MG63 (cell line): ENCODE results near the gene FER1L5. TPM values are rescaled to one million over a fixed set of nuclear protein-coding genes. Genes with fewer than 3 reads are reported as not detected.
"Not testable (repeated sequence)": the region's sequence is repeated elsewhere in the genome, so short reads cannot be mapped to it uniquely, and the experiment has no call there.

Source experiments
- DNase-seq: peaks from one replicate; pipeline ENCODE4 v3.0.0-alpha.2; 2020
- H3K27me3 ChIP-seq: fragments of 250-450 bp; sonication (Bioruptor Pico); 2 replicates; pipeline ENCODE4 v1.5.1; 2020; ENCODE audit warnings: mild to moderate bottlenecking, moderate library complexity
- H3K36me3 ChIP-seq: fragments of 250-450 bp; sonication (Bioruptor Pico); 2 replicates; pipeline ENCODE4 v1.5.1; 2020; ENCODE audit warnings: mild to moderate bottlenecking, moderate library complexity
- H3K4me3 ChIP-seq: fragments of 250-450 bp; sonication (Bioruptor Pico); 2 replicates; pipeline ENCODE4 v1.5.1; 2020; ENCODE audit warnings: mild to moderate bottlenecking, moderate library complexity
- H3K9me3 ChIP-seq: fragments of 250-450 bp; sonication (Bioruptor Pico); 2 replicates; pipeline ENCODE4 v1.5.1; 2020; ENCODE audit warnings: mild to moderate bottlenecking, moderate library complexity
- total RNA-seq: library from RNA; depleted of rRNA; stranded (reverse); fragments of >200 nt; shearing (Covaris generic); gene quantifications from 2 replicates; pipeline ENCODE4 v1.2.3, GENCODE V29; 2014; ENCODE audit warnings: low replicate concordance

FER1L5 gene
- total RNA-seq, 1 experiment from 2014 or later: not detected

DNA sequence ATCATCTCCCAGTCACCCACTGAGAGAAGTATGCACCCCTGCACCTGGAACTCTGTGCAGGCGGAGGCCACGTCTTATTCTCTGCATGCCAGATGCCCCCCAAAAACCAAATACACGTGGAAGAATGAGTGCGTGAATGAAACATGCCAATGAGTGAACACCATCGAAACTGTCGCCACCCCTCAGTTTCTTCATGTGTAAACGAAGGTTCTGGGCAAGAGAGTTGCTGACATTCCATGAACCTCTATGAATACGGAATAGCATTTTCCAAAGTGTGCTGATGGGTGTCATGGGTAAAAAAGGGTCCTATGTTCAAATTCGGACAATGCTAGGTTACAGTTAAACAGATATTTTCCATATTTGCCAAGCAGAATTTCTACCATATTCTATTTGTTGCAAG is 19.8 kb downstream of the FER1L5 start:
- Histone ChIP-seq H3K27me3 (no peaks in the 10 kb centered on the region), H3K9me3 (peaks cover 4% of the 10 kb centered on the region; the same call in 1 of the 2 replicates), H3K36me3 (no peaks in the 10 kb centered on the region), H3K4me3 (no peak overlapping the region)
- DNase-seq: no peak

DNA sequence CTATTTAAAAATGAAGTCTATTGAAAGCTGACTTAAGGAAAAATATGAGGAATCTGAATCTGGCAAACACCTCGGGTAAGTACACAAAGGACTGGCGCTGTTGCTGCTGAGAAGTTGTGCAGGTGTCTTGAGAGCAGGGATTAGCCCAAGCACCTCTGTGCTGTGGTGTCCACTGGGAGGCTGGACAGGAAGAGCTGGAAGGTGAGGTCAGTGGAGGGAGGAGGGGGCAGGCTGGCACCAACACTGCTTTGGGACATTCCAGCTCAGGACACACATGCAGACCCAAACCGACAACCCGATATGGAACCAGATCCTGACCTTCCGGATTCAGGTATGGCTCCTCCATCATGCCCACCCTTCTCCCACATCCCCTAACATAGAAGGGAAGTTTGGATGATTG is 20.6 kb downstream of the FER1L5 start:
- Histone ChIP-seq H3K36me3 (no peaks in the 10 kb centered on the region), H3K27me3 (no peaks in the 10 kb centered on the region), H3K9me3 (peaks cover 4% of the 10 kb centered on the region; the same call in 1 of the 2 replicates), H3K4me3 (no peak overlapping the region)
- DNase-seq: no peak

DNA sequence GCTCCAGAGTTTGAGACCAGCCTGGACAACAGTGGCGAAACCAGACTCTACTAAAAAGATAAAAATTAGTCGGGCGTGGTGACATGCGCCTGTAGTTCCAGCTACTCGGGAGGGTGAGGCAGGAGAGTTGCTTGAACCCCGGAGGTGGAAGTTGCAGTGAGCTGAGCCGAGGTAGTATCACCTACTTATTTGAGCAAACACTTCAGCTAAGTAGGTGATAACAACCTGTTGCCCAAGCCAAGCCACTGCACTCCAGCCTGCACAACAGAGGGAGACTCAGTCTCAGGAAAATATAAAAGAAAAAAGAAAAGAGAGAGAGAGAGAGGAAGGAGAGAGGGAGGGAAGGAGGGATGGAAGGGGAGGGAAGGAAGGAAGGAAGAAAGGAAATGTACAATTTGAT is 21.3 kb downstream of the FER1L5 start:
- no peak for DNase-seq
- H3K36me3 ChIP-seq: no peaks in the 10 kb centered on the region

DNA sequence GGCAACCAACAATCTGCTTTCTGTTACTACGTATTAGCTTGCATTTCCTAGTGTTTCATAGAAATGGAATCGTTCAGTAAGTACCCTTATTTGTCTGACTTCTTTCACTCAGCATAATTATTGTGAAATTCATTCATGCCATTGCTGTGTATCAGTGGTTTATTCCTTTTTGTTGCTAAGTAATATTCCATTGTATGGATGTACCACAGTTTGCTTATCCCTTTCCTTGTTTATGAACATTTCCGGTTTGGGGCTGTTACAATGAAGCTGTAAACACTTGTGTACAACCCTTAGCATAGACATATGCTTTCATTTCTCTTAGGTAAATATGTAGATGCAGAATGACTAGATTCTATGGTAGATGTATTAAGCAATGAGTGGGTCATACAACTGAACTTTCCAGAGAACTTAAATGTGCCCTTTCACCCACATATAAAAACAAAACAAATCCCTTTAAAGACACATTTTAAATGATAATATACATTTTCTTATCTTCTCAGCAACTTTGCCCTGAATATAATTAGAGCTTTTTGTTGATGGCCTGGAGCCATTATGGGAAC is 21.9 kb downstream of the FER1L5 start:
- Histone ChIP-seq H3K27me3 (no peaks in the 10 kb centered on the region), H3K36me3 (no peaks in the 10 kb centered on the region), H3K9me3 (peaks cover 4% of the 10 kb centered on the region; the same call in 1 of the 2 replicates), H3K4me3 (no peak overlapping the region)
- no peak for DNase-seq

More for the DNA sequence above, 21.3 kb downstream of the FER1L5 start:
- Histone ChIP-seq H3K27me3 (no peaks in the 10 kb centered on the region), H3K9me3 (peaks cover 4% of the 10 kb centered on the region; the same call in 1 of the 2 replicates), H3K4me3 (no peak overlapping the region)

GRCh38 chr2:96665083-96665569 is 22.6 kb downstream of the FER1L5 start:
- Histone ChIP-seq H3K9me3 (peaks cover 4% of the 10 kb centered on the region; the same call in 1 of the 2 replicates), H3K4me3 (no peak overlapping the region), H3K27me3 (no peaks in the 10 kb centered on the region), H3K36me3 (no peaks in the 10 kb centered on the region)
- DNase-seq: peak; percentile 89

- H3K4me3 ChIP-seq, H3K27me3 ChIP-seq, H3K9me3 ChIP-seq, DNase-seq, H3K36me3 ChIP-seq: not testable (repeated sequence)
Observed at GRCh38 chr2:96665717-96666116, 23.2 kb downstream of the FER1L5 start.

GRCh38 chr2:96668771-96669170 is 26.2 kb downstream of the FER1L5 start:
- no peak for DNase-seq
- Histone ChIP-seq H3K27me3 (no peaks in the 10 kb centered on the region), H3K36me3 (no peaks in the 10 kb centered on the region), H3K4me3 (no peak overlapping the region), H3K9me3 (peaks cover 4% of the 10 kb centered on the region; the same call in 1 of the 2 replicates)

DNA sequence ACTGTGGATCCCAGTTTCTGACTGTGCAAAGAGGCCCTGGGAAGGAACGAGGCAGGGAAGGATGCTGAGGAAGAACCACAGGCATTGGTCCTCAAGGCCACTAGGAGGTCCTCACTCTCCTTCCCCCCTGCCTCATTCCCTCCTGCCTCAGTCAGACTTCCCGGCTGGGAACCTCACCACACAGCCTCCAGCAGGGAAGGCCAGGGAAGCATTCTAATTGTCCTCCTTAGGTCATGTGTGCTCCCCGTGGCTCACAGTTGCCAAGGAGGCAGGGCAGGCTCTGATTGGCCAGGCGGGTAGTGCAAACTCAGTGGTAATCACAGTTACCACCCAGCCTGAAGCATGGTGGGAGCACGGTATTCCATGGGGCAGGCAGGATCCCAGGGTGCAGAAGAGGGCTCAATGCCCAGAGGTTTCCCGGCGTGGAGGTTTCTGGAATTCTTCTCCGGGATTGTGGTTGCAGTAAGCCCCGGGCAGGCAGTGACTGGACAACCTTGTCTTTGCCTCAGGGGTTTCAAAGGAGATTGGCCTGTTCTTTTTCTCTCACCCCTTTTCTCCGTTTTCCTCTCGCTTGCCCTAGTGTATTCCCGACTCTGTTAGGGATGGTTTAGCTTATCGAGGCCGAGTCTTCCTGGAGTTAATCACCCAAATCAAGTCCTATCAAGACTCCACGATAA is 27.1 kb downstream of the FER1L5 start:
- H3K9me3 ChIP-seq: no peaks in the 10 kb centered on the region; the same call in 1 of the 2 replicates
- no peak for DNase-seq
- no peaks in the 10 kb centered on the region for H3K36me3 ChIP-seq
- no peaks in the 10 kb centered on the region for H3K27me3 ChIP-seq
- H3K4me3 ChIP-seq: no peak overlapping the region

DNA sequence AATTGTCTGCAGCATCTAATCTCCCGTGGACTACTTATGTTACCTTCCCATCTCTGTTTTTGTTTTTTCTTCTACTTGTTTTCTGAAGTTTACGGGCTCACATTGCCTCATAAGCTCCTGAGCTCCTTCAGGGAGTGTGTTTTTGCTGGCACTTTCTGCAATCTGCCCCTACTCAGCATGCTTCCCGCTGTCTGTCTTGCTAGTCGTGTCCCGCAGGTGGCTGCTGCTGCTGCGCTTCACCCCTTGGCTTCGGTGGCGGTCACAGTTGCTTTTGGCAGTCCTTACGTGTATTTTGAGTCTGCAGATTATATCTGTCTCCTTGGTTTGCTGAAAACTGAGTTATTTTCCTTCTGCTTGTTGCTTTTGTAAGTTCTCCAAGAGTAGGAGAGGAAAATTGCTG is 37.3 kb downstream of the FER1L5 start:
- no peak overlapping the region for H3K4me3 ChIP-seq
- no peaks in the 10 kb centered on the region for H3K27me3 ChIP-seq
- peak; percentile 15 for DNase-seq
- H3K36me3 ChIP-seq: no peaks in the 10 kb centered on the region
- H3K9me3 ChIP-seq: no peaks in the 10 kb centered on the region

GRCh38 chr2:96680561-96681141 is 38.1 kb downstream of the FER1L5 start:
- Histone ChIP-seq H3K4me3 (no peak overlapping the region), H3K27me3 (no peaks in the 10 kb centered on the region), H3K9me3 (no peaks in the 10 kb centered on the region), H3K36me3 (no peaks in the 10 kb centered on the region)
- no peak for DNase-seq

GRCh38 chr2:96681540-96681939 is 39.0 kb downstream of the FER1L5 start:
- DNase-seq: no peak
- H3K36me3 ChIP-seq: no peaks in the 10 kb centered on the region
- no peaks in the 10 kb centered on the region for H3K27me3 ChIP-seq
- no peak overlapping the region for H3K4me3 ChIP-seq
- no peaks in the 10 kb centered on the region for H3K9me3 ChIP-seq

GRCh38 chr2:96683307-96683706 is 40.7 kb downstream of the FER1L5 start:
- H3K9me3 ChIP-seq: no peaks in the 10 kb centered on the region
- no peak for DNase-seq
- no peaks in the 10 kb centered on the region for H3K36me3 ChIP-seq
- no peaks in the 10 kb centered on the region for H3K27me3 ChIP-seq
- no peak overlapping the region for H3K4me3 ChIP-seq

GRCh38 chr2:96683972-96684820 is 41.6 kb downstream of the FER1L5 start:
- no peaks in the 10 kb centered on the region for H3K36me3 ChIP-seq
- no peaks in the 10 kb centered on the region for H3K27me3 ChIP-seq
- DNase-seq: no peak
- H3K9me3 ChIP-seq: no peaks in the 10 kb centered on the region
- H3K4me3 ChIP-seq: no peak overlapping the region

- Histone ChIP-seq H3K27me3 (no peaks in the 10 kb centered on the region), H3K4me3 (no peak overlapping the region), H3K9me3 (no peaks in the 10 kb centered on the region), H3K36me3 (no peaks in the 10 kb centered on the region)
- DNase-seq: no peak
Observed at GRCh38 chr2:96684883-96685576, 42.5 kb downstream of the FER1L5 start.

GRCh38 chr2:96685577-96686459 is 43.3 kb downstream of the FER1L5 start:
- H3K27me3 ChIP-seq: no peaks in the 10 kb centered on the region
- no peaks in the 10 kb centered on the region for H3K36me3 ChIP-seq
- no peak overlapping the region for H3K4me3 ChIP-seq
- no peak for DNase-seq
- H3K9me3 ChIP-seq: no peaks in the 10 kb centered on the region

DNA sequence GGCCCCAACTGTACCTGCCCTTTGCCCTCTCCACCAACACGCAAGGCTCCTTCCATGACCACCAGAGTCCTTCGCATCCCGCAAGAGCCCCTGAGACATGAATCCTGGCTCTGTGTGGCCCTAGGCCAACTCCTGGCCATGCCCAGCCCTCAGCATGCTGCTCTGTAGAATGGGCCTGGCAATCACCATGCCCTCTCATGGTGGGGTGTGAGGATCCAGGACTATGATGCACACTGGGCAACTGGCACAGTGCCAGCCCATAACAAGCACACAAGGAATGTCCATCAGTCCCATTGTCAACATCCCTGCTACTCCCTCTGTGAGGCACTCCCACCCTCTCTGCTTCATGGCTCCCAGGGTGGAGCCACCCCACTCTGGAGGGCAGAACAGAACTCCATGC is 44.7 kb downstream of the FER1L5 start:
- H3K4me3 ChIP-seq: no peak overlapping the region
- H3K9me3 ChIP-seq: no peaks in the 10 kb centered on the region
- no peaks in the 10 kb centered on the region for H3K27me3 ChIP-seq
- no peaks in the 10 kb centered on the region for H3K36me3 ChIP-seq
- DNase-seq: no peak
